IPS-18c (cell line): ENCODE results near the gene OVCH2.

ENCODE experiments used
- H3K4me3 ChIP-seq: 2 replicates; pipeline ENCODE4 v1.7.0; 2013; ENCODE audit warnings: low read depth, mild to moderate bottlenecking, low read length, moderate library complexity; ENCODE audit not compliant: insufficient read depth
- H3K9me3 ChIP-seq: one replicate; pipeline ENCODE4 v1.6.1; 2013; ENCODE audit warnings: mild to moderate bottlenecking, low read length, moderate library complexity; ENCODE audit not compliant: control insufficient read depth, insufficient read depth

The OVCH2 gene

DNA sequence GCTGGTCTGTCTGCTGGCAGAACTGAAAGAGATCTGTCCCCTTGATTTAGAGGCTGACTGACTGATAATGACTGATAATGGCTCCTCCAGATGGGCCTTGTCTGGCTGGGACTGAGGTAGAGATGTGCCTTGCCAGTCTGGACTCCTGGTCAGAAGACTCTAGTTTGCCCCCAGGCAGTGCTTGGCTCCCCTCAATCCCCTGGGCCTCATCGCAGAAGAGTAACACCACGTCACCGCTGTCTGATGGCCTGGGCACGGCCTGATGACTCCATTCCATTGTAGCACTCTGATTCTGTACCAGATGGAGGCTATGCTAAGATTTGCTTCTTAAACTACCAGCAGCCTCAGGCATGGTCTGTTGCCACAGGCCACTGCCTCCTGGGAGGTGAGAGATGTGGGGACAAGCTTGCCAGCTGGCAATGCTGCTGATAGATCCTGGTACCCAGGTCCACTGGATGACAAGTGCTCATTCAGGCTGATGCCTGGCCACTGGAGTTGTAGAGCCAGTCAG is 52.0 kb downstream of the OVCH2 start:
- H3K4me3 ChIP-seq = no peak overlapping the region
- H3K9me3 ChIP-seq = no peaks in the 10 kb centered on the region

DNA sequence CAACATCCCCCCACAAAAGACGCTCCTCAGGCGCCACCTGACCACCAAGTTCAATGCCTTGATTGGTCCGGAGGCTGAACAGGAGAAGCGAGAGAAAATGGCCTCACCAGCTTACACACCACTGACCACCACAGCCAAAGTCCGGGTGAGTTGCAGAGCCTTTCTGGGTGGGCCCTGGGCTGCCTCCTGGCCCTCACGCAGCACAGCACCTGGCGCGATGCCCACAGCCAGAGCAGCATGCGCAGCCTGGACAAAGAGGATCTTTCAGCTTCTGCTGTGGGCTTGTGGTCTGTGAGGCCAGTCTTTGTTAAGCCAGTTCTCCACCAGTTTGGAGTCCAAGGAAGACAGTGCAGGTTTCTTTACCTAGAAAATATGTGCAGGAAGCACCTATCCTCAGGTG is 54.6 kb downstream of the OVCH2 start:
- Histone ChIP-seq H3K9me3 (no peaks in the 10 kb centered on the region), H3K4me3 (no peak overlapping the region)

DNA sequence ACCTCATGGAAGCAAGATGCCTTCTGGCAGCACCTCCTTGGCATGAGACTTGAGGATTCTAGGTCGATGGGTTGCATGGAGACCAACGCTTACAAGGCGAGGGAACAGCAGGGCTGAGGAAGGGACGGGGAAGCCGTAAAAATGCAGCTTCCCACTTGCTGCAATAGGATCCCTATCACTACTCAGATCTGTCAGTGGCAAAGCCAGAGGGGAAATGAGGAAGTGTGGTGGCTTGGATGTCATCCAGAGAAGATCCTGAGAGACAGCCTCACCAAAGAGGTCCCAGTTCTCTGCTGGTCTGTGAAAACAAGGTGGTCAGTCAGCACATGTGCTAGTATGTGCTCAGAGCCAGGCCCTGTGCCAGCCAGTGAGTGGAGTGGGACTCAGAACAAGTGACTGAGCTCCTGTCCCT is 55.1 kb downstream of the OVCH2 start:
- no peaks in the 10 kb centered on the region for H3K9me3 ChIP-seq
- no peak overlapping the region for H3K4me3 ChIP-seq

DNA sequence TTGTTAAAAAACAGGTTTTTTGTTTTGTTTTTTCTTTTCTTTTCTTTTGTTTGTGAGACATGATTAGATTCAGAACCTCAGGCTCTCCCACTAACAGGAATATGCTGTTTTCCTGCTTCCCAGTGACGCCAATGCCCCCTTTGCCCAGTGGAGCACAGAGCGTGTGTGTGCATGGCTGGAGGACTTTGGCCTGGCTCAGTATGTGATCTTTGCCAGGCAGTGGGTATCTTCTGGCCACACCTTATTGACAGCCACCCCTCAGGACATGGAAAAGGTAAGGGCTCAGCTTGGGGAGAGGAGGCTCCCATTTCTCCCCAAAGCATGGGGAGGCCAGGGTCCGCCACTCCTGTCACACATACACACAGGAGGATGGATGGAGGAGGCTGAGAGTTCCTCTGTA is 58.0 kb downstream of the OVCH2 start:
- Histone ChIP-seq H3K4me3 (no peak overlapping the region), H3K9me3 (no peaks in the 10 kb centered on the region)

DNA sequence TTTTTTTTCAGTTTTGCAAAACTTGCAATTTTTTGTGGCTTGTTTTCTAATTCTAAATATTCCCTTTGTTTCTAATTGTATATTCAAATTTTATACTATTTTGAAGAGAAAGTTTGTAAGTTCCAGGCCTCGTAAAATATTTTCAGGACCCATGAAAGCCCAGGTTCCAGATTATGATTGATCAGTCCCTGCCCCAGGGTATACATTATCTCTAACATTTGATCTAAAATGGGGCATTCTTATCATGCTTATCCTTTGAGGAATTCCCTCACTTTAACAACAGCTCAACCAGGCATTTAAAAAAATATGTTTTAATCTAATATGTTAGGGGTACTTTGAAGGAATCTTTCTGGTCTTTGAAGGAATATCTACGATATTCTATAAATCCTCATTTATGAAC is 59.4 kb downstream of the OVCH2 start:
- Histone ChIP-seq H3K9me3 (no peaks in the 10 kb centered on the region), H3K4me3 (no peak overlapping the region)

DNA sequence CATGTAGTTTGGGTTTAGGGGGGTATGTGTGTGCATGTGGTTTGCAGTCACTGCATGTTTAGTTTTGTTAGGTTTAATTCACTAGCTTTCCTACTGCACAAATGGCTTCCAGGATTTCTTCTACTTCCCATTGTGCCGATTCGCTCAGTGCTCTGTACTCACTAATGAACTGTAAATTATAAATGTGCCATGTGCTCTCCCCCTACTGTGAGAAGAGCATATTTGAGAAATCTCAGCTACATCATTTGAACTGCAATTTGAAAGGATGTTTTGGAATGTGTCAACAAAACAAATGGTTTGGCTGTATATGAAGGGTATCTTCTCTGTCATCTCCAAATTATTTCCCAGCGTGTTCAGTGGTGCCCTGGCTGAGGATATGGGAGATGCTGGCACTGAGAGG is 61.1 kb downstream of the OVCH2 start:
- H3K9me3 ChIP-seq = no peaks in the 10 kb centered on the region
- no peak overlapping the region for H3K4me3 ChIP-seq

DNA sequence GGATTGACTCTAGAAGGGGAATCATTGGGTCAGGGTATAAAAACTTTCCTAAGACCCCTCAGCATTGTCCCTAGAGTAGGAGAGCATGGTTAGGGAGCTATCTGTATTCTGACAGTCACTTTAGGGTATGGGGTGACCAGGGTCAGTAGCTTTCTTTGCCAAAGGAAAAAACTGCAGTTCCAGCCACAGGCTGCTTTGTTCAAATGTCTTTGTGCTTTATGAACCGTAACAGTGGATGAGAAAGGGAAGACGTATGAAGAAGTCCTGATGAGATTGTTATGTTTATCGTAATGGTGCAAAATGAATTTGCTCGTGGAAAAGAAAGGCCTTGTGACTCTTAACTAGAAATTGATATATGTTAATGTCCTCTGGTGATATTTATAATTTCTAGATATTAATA is 63.0 kb downstream of the OVCH2 start:
- Histone ChIP-seq H3K4me3 (no peak overlapping the region), H3K9me3 (no peaks in the 10 kb centered on the region)

DNA sequence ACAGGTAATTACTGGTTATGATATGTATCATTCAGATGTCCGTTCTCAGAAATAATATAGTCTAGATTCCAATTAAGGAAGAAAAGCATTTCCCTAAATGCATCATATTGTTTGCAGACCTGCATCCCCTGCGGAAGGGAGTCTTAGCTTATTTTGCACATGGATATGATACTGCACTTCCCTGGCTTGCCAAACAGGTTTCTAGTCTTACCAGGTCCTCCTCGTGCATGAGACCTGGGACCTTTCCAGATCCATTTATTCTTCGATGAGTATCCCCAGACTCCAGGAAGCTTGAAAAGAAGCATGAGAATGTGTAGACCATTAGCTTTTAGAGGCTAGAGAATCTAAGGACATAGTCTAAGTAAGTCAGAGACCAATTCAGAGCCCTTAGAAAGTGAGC is 63.5 kb downstream of the OVCH2 start:
- Histone ChIP-seq H3K9me3 (no peaks in the 10 kb centered on the region), H3K4me3 (no peak overlapping the region)

DNA sequence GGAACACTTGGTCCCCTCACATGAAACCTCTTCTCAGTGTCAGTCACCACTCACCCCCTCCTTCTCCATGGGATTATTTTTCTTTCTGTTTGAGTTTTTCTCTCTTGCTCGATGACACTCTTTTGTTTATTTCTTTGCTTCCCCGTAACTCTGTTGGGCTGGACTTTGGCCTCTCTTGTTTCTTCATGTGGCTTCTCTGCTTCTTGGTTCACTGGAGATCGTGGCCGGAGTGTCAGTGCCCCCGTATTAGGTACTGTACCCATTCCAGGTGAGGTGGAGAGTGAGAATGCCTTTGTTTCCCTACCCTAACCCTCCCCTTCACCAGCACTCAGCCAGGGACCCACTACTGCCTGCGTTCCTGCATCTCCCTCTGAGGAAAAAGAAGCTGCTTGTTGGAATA is 65.5 kb downstream of the OVCH2 start:
- no peak overlapping the region for H3K4me3 ChIP-seq
- H3K9me3 ChIP-seq = no peaks in the 10 kb centered on the region

DNA sequence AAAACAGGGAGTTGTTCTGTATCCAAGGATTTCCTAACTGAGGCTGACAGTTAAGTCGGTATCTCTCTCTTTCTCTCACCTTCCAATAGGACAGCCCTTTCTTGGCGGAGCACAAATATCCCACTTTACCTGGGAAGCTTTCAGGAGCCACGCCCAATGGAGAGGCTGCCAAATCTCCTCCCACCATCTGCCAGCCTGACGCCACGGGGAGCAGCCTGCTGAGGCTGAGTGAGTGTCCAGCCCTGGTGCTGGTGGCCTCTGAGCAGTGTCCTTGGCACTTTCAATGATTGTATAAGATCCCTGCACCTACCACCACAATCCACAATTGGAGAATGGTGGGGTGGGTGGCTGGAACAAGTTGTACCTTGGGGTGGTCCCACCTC is 66.6 kb downstream of the OVCH2 start:
- H3K4me3 ChIP-seq = no peak overlapping the region
- H3K9me3 ChIP-seq = no peaks in the 10 kb centered on the region
